Inflammatory macrophage treated with lipopolysaccharide for 4 hours (primary cell): Measurements from ENCODE around the gene ITPR1.

Experiments used
- DNase-seq: peaks from one replicate; pipeline ENCODE4 v3.0.0-alpha.2; 2020

Gene ITPR1

DNA sequence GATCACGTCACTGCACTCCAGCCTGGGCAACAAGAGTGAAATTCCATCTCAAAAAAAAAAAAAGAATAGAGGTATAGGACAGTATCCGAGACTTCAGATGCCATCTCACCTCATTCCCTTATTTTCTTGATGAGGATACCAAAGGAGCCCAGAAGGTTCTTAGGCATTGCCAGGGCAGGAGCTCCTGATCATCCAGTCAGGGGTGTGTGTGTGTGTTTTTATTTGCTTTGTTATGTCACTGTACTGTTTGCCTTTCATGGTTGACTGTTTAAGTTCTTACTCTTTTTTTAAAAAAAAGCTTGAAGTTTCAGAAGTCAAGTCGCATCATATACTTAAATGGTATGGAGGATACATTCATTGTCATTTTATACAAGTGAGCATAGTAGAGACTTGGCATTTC, 346.1 kb downstream of the ITPR1 start:
- DNase-seq, result no peak

DNA sequence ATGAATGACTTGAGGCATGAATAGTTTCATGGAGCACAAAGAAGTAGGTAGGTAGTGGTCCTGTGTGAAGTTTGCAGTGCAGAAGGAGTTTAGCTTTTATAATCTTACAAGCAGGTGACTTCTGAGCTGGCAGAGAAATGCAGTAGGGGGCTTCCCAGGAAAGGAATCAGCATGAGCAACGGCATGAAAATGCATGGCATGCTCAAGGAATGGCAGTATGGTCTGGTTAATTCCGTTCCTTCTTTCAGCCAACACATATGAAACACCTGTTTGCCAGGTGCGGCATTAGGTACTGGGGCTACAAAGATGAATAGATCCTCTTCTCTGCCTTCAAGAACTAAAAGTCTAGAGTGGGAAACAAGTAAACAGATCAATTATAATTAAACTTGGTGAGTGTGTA, 348.1 kb downstream of the ITPR1 start:
- DNase-seq, result no peak

DNA sequence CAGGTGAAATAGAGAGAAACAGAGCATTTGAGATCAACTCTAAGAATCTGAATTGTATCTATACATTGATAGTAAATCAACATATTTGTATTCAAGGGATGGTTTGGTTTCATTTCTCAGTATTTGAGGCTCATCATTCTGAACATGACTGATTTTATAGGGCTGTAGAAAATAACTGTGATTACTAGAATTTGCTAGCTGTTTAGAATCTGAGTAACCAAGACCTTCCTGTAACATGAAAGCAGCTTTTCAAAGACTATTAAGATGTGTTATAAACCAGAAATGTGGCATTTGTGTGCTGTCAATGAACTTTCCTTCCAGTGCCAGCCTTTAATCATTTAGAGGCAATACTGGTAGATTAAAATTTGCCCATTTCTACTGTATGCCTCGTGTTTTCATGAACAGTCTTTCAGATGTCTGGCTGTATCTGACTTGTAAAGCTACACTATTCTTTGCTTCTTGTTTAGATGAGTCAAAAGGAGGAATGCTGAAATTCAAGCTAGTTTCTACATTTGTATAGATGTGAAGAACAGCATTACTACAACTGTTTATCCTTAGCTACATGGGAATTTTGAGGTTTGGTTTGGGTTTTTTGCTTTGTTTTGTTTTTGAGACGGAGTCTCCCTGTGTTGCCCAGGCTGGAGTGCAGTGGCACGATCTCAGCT, 348.8 kb downstream of the ITPR1 start:
- no peak for DNase-seq

DNA sequence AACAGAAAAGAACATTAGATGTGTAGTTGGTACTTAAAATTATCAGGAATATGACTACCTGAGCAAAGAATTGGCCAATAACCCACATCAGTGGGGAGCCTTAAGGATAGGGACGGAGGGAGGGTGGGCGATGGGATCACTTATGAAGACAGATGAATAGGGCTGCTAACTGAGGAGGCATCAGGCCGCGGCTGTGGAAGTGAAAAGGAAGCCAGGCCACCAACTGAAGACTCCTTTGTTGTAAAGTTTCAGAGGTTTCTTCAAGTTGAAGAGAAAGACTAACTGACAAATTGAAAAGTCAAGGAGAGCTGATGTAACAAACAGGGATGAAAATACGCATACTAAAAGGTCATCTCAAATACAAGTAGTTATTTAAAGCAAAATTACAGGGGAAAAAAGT, 350.5 kb downstream of the ITPR1 start:
- no peak for DNase-seq

DNA sequence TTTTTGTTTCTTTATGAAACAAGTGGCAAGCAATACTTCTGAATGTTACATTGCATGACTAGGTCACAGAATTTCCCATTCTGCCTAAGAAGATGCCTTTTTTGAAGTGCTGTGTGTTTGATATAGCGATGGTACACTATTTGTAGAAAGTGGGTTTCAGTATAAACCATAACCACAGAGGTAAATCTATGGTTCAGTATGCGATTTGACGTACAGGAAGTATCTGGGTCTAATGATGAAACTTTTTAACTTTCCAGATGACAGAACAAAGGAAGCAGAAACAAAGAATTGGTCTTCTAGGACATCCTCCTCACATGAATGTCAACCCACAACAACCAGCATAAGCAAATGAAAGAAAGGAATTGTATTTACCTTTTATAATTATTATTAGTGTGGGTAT, 352.7 kb downstream of the ITPR1 start:
- peak; percentile 44 for DNase-seq

DNA sequence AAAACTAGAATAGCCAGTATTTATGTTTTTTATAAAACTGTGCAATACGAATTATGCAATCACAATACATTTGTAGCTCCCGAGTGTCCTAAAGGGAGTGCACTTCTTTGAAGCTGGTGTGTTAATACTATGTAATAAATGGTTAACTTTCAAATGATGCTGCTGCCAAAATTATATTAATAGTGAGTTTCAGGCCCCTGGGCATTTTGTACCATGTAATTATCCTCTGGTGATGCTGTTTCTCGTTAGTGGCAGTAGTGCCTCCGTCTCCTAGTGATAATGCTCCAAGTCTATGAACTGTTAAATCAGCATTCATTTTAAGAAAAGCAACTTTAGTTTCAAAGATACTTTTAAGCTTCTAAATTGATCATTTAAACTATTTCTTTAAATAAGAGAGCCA, 353.4 kb downstream of the ITPR1 start:
- DNase-seq, result no peak

DNA sequence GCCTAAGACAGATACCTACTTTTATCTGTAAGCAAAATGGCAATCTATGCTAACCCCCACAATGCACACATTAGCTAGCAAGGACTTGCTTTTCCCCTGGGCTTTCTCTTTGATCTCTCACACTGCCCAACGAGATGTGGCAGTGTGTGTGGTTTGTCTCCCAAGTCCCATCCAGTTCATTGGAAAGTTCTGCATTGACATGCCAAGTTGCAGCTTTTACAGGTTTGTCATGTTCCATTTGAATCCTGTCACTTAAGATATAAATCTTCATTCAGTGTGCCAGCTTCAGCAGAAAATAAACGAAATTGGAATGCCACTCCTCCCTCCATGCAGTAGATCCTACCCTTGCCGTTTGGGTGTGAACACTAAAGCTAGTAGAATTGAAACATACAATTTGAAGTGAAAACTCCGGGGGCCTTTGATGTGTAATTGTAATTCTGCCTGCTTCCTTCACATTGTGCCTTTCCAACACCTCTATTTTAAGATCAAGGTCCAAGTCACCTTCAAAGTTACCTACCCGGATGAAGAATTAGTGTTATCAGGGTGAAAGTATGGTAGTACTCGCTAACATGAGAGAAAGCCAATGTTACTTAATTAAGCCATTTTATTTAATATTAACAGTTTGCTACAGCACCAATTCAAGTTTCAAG, 355.2 kb downstream of the ITPR1 start:
- DNase-seq, result no peak

DNA sequence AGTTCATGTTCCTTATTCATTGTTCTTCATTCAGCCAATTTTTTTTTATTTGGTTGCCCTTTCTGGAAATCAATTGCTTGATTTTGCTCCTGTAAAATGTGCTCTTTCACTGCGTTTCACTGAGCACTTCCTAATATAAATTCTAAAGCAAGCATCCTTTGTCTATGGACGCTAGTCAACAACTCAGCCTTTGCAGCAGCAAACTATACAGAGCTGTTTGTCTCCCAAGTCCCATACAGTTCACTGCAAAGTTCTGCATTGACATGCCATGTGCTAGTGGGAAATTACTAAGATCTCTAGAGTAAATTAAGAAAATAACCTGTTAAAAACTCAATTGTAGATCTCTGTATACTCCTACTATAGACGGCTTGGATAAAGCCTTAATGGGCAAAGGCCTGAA, 356.0 kb downstream of the ITPR1 start:
- DNase-seq, result no peak

DNA sequence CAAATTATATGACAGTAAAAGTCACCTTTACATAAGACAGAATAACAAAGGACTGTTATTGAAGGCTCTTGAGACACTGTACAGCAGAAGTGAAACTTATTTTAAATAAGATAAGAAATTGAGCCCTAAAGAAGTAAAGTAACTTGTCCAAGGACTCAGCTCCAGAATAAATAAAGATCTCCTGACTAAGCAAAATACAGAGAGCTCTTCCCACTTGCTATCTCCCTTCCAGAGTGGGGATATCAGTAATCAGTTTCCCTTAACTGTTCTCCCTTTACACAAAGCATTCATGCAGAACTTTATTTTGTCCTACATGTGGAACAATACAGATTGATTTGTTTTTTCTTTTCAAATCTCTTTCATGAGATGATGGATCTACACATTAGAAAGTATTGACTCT, 356.6 kb downstream of the ITPR1 start:
- no peak for DNase-seq

DNA sequence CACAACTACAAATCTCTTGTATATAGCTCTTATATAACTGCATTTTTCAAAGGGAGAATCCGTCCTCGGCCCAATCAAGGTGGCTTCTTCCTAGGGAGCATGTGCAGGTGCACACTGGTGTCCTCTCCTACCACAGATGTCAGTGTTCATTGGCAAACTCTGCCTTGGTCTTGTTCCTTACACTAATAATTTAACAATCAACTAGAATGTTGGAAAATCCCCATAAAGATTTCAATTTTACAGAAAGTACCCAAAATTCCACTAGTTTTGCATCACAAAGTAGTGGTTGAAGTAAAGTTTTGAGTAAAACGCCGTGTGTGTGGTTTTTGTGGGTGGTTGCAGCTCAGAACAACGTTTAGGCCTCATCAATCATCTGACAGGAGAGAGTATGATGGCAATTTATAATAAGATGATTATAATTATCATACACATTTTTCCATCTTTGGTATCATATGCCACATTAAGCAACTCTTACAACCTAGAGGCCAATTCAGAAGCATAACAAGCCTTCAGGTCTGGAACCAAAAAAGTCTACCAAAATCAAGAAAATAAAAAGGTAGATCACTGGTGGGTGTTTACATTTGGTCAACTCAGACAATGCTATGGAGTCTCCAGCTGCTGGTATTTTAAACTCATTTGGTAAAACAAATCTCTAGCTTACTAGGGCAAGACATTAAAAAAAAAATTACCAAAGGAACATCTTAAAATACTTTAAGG, 357.2 kb downstream of the ITPR1 start:
- peak; percentile 59 for DNase-seq

DNA sequence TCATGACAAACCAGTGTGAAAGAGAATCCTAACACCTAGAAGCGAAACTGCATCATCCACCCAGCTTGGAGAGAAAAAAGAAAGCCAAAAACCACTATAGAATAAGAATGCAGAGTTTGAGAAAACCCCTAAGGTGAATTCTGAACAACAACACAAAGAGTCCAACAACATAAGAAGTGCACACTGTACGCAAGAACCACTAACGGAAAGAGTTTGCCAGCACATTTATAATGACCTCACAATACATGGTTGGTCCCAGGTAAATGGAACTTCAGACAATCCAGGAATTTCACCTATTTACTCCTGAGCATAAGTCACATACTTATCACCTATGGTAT, 357.7 kb downstream of the ITPR1 start:
- no peak for DNase-seq

DNA sequence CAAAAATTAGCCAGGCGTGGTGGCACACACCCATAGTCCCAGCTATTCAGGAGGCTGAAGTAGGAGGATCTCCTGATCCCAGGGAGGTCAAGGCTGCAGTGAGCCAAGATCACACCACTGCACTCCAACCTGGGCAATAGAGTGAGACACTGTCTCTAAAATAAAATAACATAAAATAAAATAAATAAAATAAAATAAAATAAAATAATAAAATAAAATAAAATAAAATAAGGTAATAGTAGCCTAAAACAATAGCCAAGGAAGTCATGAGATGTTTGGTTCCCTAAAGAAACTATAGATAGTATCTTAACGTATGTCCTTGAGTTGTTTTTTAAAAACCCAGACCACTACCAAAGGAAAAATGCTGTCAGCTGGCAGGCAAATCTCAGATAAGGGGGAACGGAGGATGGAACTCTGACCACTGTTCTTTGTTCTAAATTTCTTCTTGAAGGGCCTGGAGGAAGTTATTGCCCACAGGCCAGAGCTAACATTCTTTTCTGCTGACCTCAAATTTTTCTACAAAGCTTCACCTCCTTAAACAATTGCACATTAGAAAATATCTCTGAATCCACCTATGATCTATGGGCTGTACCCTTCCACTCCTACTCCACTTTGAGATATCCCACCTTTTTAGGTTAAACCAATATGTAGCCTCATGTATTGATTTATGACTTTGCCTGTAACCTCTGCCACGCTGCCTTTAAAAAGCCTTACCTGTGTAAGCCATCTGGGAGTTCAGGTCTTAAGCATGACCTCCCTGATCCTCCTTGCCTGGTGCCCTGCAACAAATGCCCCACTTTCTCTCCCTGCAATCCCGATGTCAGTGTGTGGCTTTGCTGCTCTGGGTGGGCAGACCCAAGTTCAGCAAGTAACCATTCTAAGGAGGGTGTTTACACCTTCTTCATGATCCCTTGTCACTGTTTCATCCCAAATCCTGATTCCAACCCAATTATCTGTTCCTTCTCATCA, 359.9 kb downstream of the ITPR1 start:
- no peak for DNase-seq

DNA sequence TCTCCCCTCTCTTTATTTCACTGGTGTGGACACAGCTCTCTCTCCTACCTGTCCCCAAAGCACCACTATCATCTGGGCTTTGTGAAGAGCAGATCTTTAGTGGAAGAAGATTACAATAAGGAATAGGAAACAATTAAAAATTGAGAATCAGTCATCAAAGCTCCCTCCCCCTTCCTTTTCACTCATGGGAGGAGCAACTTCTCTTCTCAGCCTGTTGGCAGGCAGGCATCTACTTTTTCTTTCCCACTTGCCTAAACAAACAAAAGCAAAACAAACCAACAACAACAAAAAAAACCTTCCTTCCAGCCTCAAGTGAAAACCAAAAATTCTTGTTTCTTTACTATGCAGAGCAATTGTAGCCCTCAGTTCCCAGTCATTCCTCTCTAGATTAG, 360.6 kb downstream of the ITPR1 start:
- no peak for DNase-seq

DNA sequence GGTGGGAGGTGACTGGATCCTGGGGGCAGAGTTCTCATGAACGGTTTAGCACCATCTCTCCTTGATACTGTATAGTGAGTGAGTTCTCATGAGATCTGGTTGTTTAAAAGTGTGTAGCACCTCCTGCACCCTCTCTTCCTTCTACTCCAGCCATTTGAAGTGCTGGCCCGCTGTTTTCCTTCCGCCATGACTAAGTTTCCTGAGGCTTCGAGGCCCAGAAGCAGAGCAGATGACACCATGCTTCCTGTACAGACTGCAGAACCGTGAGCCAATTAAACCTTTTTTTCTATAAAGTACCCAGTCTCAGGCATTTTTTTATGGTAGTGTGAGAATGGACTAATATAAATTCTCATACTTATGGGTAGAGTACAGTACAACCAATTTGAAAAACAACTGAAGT, 362.5 kb downstream of the ITPR1 start:
- no peak for DNase-seq

DNA sequence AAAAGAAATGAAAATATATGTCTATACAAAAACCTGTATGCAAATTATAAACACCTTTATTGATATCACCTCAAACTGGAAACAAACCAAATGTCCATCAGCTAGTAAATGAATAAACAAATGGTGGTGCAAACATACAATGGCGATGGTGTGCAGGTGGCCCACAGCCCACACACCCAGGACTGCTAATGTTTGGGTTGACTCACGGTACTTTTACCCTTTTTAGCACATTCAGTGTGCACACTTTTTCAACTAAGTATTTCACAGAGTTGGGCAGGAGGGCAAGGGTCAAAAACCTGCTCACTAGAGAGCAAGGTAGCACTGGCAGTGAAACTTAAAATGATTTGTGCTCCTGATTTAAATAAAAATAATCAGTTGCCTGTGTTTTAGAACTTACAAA, 363.0 kb downstream of the ITPR1 start:
- DNase-seq, result no peak

DNA sequence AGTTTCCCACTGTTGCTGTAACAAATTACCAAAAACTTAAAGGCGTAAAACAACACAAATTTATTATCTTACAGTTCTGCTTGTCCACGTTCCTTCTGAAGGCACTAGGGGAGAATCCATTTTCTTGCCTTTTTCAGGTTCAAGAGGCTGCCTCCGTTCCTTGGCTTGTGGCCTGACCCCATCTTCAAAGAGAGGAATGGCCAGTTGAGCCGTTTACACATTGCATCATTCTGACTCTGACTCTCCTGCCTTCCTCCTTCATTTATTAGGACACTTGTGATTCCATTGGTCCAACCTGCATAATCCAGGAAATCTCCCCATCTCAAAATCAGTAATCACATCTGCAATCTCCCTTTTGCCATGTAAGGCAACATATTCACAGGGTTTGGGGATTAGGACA, 363.4 kb downstream of the ITPR1 start:
- DNase-seq, result no peak

DNA sequence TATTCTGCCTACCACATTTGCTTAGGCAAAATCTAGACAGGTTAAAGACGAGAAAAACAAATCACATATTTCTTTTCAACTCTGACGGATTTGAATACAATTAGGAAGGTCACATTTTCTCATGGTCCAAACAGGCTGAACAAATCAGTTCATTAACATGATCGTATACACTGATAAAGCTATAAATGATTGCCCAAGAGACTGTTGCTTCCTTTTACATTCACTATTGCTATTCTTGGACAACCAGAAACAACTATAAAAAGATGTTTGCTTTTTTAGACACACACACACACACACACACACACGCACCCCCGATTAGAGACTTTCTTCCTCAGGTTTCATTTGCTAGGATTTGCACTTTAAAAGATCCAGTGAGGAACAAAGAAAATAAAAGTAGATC, 363.8 kb downstream of the ITPR1 start:
- no peak for DNase-seq

DNA sequence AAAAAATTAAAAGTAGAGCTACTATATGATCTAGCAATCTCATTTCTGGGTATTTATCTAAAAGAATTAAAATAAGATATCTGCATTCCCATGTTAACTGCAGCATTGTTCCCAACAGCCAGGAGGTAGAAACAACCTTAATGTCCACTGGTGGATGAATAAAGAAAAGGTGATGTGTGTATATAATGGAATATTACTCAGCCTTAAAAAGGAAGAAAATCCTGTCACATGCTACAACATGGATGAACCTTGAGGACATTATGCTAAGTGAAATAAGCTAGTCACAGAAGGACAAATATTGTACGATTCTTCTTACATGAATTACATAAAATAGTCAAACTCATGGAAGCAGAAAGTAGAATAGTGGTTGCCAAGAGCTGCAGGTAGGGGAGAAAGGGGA, 366.6 kb downstream of the ITPR1 start:
- no peak for DNase-seq

DNA sequence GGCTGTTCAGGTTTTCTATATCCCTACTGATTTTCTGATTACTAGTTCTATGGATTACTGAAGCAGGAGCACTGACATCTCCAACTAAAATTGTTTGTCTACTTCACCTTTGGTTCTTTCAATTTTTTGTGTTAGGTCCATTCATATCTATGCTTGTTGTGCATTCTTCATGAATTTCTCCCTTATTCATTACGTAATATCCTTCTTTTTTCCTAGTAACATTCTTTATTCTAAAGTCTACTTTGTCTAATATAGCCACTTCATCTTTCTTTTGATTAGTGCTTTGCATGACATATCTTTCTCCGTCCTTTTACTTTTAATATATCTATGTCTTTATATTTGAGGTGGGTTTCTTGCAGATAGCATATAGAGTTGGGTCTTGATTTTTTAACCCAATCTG, 369.8 kb downstream of the ITPR1 start:
- no peak for DNase-seq

DNA sequence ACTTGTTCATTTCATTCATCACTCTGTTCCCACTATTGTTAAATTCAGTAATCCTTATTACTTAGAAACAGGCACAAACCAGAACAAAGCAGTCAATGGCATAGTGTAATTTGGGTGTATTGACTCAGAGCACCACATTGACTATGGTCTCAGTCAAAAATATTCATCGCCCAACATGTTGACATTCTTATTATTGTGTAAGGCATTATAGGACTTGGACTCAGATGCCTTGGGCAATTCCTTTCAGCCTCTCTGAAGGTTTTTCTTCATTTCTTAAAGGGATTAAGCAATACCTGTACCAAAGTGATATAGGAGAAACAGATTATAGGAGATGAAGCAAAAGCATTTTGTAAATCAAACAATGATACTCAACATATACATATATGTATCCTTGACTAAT, 371.4 kb downstream of the ITPR1 start:
- peak; percentile 92 for DNase-seq

DNA sequence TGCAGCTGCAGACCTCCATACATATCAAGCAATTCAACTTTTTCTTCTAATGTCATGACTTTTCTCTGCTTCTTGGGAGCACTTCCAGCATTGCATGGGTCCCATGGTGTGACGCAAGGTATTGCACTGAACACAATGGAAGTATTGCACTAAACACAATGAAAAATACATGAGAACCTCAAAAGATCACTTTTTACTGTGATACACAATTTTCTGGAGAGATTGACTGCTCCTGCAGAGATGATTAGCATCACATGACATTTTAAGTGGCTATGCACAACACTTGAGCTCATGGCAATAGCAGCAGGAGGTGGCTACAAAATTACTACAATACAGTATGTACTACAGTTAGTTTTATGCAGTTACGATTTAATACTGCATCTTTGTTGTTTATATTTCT, 372.6 kb downstream of the ITPR1 start:
- peak; percentile 60 for DNase-seq

DNA sequence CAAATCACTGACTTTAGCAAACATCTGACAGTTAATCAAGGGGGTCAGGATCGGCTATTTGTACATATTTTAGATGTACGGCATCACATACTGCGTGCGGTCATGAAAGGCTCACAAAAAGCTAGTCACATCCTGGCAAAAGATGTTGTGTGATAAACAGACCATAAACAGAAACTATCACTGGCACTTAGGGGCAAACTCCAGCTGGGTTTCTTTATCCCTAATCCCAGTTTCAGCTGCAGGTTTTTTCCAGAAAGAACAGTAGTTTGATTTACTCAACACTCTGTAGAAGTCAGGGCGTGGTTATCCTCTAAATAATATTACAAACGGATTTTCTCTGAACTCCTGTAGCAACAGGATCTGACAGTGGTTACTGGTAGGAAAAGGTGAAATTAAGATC, 373.7 kb downstream of the ITPR1 start:
- peak; percentile 15 for DNase-seq

DNA sequence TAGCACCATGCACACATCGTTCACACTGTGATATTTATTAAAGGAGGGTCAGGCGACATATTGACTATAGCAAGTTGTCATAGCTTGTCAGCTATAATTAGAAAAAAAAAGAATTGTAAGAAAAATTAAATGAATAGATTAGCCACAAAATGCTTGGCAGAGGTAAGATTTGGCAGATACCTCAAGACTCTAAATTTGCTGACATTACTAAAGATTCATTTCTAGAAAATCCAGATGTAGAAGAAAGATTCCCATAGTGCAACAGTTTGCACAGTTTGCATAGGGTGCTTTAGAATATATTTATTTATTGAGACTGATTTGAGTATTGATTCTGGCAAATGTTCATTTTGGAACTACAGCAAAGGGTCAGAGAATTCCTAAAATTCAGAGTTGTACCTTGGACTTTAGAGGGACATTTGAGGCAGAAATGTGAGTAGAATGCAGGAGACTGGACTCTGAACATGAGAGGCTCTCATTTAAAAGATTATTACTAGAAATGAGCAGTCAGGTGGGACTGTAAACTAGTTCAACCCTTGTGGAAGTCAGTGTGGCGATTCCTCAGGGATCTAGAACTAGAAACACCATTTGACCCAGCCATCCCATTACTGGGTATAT, 384.1 kb downstream of the ITPR1 start:
- DNase-seq, result no peak
